SK-N-SH (cell line): ENCODE results near the gene MAN2C1.

ENCODE experiments used
- EZH2phosphoT487 ChIP-seq: fragments of 200-600 bp; sonication (generic); IDR thresholded peaks from 2 replicates; pipeline ENCODE4 v1.6.1; 2017; ENCODE audit warnings: low read depth, mixed run types, mild to moderate bottlenecking, antibody characterized with exemption, moderate library complexity, borderline replicate concordance
- FOSL2 ChIP-seq: IDR thresholded peaks from 2 replicates; pipeline ENCODE4 v1.4.0; 2012; ENCODE audit warnings: low read depth, mild to moderate bottlenecking, moderate library complexity, borderline replicate concordance
- GATA2 ChIP-seq: sonication (generic); formaldehyde crosslinking; IDR thresholded peaks from 2 replicates; pipeline ENCODE4 v1.5.0; 2020; ENCODE audit warnings: mild to moderate bottlenecking, missing genetic modification reagents
- JUND ChIP-seq: IDR thresholded peaks from 2 replicates; pipeline ENCODE4 v1.4.0; 2012
- MXI1 ChIP-seq: IDR thresholded peaks from 2 replicates; pipeline ENCODE4 v1.6.1; 2012; ENCODE audit warnings: mild to moderate bottlenecking, low read depth, low read length, improper control_type of control experiment
- POLR2AphosphoS5 ChIP-seq: IDR thresholded peaks from 2 replicates; pipeline ENCODE4 v1.6.1; 2012; ENCODE audit warnings: low read depth, low read length
- REST ChIP-seq: IDR thresholded peaks from 2 replicates; pipeline ENCODE4 v1.6.1; 2012; ENCODE audit warnings: mild to moderate bottlenecking, low read depth, low read length, moderate library complexity
- SIN3A ChIP-seq: IDR thresholded peaks from 2 replicates; pipeline ENCODE4 v1.6.1; 2012; ENCODE audit warnings: low read depth, mild to moderate bottlenecking, low read length, moderate library complexity, borderline replicate concordance
- SMC3 ChIP-seq: IDR thresholded peaks from 2 replicates; pipeline ENCODE4 v1.6.1; 2012; ENCODE audit warnings: low read depth, low read length, improper control_type of control experiment
- TF ChIP-seq, protein P1 (sequence below): fragments of 200-600 bp; sonication (generic); IDR thresholded peaks from 2 replicates; pipeline ENCODE4 v1.6.1; 2017; ENCODE audit warnings: antibody characterized with exemption, mild to moderate bottlenecking, moderate library complexity
- TF ChIP-seq, protein P2 (sequence below): IDR thresholded peaks from 2 replicates; pipeline ENCODE4 v1.4.0; 2012; ENCODE audit warnings: low read depth, borderline replicate concordance
- TF ChIP-seq, protein P3 (sequence below): fragments of 150-350 bp; IDR thresholded peaks from 2 replicates; pipeline ENCODE4 v1.6.1; 2016; ENCODE audit warnings: mild to moderate bottlenecking, low read depth, low read length
- TF ChIP-seq, protein P4 (sequence below): IDR thresholded peaks from 2 replicates; pipeline ENCODE4 v1.4.0; 2012; ENCODE audit warnings: low read depth

GRCh38 chr15:75342221-75342620 lies 26.2 kb downstream of the MAN2C1 start:
- TF ChIP-seq EZH2phosphoT487 (no peak), GATA2 (CRISPR knock-in tag) (no peak), SMC3 (no peak), FOSL2 (no peak), POLR2AphosphoS5 (no peak), MXI1 (no peak), REST (no peak), SIN3A (no peak), JUND (no peak)
- TF ChIP-seq, protein P1, sequence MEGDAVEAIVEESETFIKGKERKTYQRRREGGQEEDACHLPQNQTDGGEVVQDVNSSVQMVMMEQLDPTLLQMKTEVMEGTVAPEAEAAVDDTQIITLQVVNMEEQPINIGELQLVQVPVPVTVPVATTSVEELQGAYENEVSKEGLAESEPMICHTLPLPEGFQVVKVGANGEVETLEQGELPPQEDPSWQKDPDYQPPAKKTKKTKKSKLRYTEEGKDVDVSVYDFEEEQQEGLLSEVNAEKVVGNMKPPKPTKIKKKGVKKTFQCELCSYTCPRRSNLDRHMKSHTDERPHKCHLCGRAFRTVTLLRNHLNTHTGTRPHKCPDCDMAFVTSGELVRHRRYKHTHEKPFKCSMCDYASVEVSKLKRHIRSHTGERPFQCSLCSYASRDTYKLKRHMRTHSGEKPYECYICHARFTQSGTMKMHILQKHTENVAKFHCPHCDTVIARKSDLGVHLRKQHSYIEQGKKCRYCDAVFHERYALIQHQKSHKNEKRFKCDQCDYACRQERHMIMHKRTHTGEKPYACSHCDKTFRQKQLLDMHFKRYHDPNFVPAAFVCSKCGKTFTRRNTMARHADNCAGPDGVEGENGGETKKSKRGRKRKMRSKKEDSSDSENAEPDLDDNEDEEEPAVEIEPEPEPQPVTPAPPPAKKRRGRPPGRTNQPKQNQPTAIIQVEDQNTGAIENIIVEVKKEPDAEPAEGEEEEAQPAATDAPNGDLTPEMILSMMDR: no peak
- TF ChIP-seq, protein P2, sequence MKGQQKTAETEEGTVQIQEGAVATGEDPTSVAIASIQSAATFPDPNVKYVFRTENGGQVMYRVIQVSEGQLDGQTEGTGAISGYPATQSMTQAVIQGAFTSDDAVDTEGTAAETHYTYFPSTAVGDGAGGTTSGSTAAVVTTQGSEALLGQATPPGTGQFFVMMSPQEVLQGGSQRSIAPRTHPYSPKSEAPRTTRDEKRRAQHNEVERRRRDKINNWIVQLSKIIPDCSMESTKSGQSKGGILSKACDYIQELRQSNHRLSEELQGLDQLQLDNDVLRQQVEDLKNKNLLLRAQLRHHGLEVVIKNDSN: no peak
- TF ChIP-seq, protein P3, sequence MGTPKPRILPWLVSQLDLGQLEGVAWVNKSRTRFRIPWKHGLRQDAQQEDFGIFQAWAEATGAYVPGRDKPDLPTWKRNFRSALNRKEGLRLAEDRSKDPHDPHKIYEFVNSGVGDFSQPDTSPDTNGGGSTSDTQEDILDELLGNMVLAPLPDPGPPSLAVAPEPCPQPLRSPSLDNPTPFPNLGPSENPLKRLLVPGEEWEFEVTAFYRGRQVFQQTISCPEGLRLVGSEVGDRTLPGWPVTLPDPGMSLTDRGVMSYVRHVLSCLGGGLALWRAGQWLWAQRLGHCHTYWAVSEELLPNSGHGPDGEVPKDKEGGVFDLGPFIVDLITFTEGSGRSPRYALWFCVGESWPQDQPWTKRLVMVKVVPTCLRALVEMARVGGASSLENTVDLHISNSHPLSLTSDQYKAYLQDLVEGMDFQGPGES: no peak
- TF ChIP-seq, protein P4, sequence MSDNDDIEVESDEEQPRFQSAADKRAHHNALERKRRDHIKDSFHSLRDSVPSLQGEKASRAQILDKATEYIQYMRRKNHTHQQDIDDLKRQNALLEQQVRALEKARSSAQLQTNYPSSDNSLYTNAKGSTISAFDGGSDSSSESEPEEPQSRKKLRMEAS: no peak
